IPS-15b (cell line): ENCODE results near the gene ZNHIT1.
"Not testable (repeated sequence)": the region's sequence is repeated elsewhere in the genome, so short reads cannot be mapped to it uniquely, and the experiment has no call there.

Source experiments
- H3K27me3 ChIP-seq: one replicate; pipeline ENCODE4 v1.6.1; 2013; ENCODE audit warnings: low read length; ENCODE audit not compliant: control insufficient read depth, insufficient read depth
- H3K36me3 ChIP-seq: one replicate; pipeline ENCODE4 v1.6.1; 2013; ENCODE audit warnings: low read length; ENCODE audit not compliant: control insufficient read depth, insufficient read depth
- H3K4me1 ChIP-seq: one replicate; pipeline ENCODE4 v1.6.1; 2013; ENCODE audit warnings: mild to moderate bottlenecking, low read length; ENCODE audit not compliant: control insufficient read depth, insufficient read depth
- H3K4me3 ChIP-seq: one replicate; pipeline ENCODE4 v1.5.1; 2013; ENCODE audit warnings: low read depth, low read length
- H3K9ac ChIP-seq: one replicate; pipeline ENCODE4 v1.6.1; 2013; ENCODE audit warnings: low read depth, mild to moderate bottlenecking, low read length
- H3K9me3 ChIP-seq: one replicate; pipeline ENCODE4 v1.6.1; 2013; ENCODE audit warnings: mild to moderate bottlenecking, low read length; ENCODE audit not compliant: control insufficient read depth, insufficient read depth

ZNHIT1 gene

DNA sequence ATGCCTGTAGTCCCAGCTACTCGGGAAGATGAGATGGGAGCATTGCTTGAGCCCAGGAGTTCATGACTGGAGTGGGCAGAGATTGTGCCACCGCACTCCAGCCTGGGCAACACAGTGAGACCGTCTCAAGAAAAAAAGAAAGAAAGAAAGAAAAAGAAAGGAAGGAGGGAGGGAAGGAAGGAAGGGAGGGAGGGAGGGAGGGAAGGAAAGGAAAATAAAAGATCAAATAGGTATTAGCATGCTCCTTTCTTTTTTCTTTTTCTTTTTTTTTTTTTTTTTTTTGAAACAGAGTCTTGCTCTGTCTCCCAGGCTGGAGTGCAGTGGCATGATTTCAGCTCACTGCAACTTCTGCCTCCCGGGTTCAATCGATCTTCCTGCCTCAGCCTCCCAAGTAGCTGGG lies 35.2 kb downstream of the ZNHIT1 start:
- not testable (repeated sequence) for H3K27me3 ChIP-seq, H3K4me1 ChIP-seq, H3K4me3 ChIP-seq, H3K9ac ChIP-seq, H3K36me3 ChIP-seq, H3K9me3 ChIP-seq

DNA sequence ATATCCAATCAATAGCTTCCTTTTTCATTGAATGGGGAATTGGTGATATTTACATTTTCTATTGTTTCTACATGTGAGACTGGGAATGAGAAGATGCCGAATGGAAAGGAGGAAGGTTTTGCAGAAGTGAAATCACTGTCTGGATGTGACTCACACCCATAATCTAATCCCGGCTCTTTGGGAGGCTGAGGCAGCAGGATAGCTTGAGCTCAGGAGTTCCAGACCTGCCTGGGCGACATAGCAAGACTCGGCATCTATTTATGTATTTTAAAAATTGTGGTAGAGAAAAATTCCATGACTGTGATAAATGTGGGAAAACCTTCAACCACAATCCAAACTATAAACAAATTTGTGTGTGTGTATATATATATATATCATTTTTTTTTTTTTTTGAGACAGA lies 37.8 kb downstream of the ZNHIT1 start:
- Histone ChIP-seq H3K4me1 (peaks cover 2% of the 10 kb centered on the region), H3K9me3 (no peaks in the 10 kb centered on the region), H3K9ac (no peak overlapping the region), H3K36me3 (no peaks in the 10 kb centered on the region), H3K27me3 (no peaks in the 10 kb centered on the region), H3K4me3 (no peak overlapping the region)

DNA sequence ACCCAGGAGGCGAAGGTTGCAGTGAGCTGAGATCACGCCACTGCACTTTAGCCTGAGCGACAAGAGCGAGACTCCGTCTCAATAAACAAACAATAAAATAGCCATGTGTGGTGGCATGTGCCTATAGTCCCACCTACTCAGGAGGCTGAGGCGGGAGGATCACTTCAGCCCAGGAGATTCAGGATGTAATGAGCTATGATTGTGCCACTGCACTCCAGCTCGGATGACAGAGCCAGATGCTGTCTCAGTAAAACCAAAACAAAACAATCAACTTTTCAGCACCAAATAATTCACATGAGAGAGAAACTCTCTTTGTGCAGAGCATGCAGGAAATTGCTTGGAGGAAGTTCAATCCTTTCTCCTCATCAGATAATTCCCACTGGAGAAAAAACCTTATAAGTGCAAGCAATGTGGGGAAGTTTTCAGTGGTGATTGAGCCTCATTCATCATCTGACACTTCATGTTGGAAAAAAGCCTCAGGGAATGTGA lies 40.3 kb downstream of the ZNHIT1 start:
- Histone ChIP-seq H3K27me3 (no peaks in the 10 kb centered on the region), H3K9me3 (no peaks in the 10 kb centered on the region), H3K4me1 (no peaks in the 10 kb centered on the region), H3K9ac (no peak overlapping the region), H3K36me3 (no peaks in the 10 kb centered on the region), H3K4me3 (no peak overlapping the region)

DNA sequence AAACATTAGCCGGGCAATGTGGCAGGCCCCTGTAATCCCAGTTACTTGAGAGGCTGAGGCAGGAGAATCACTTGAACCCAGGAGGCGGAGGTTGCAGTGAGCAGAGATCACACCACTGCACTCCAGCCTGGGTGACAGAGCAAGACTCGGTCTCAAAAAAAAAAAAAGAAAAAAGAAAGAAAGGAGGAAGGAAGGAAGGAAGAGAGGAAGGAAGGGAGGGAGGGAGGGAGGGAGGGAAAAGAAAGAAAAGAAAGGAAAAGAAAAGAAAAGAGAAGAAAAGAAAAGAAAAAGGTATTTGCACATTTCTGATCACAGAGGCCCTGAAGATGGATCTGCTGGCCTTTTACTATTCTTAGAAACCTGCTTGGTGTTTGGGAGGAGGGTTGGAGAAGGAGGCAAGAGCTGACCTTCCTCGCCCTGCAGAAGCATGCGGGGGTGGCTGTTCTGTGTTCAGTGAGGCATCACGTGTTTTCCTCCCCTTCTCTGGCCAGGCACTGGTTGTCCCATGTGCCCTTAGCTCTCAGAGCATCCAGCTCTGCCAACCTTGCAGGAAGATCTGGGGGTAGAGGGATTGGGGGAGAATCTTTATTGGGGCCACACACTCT lies 46.2 kb downstream of the ZNHIT1 start:
- not testable (repeated sequence) for H3K4me1 ChIP-seq, H3K4me3 ChIP-seq, H3K27me3 ChIP-seq, H3K9me3 ChIP-seq, H3K9ac ChIP-seq, H3K36me3 ChIP-seq

DNA sequence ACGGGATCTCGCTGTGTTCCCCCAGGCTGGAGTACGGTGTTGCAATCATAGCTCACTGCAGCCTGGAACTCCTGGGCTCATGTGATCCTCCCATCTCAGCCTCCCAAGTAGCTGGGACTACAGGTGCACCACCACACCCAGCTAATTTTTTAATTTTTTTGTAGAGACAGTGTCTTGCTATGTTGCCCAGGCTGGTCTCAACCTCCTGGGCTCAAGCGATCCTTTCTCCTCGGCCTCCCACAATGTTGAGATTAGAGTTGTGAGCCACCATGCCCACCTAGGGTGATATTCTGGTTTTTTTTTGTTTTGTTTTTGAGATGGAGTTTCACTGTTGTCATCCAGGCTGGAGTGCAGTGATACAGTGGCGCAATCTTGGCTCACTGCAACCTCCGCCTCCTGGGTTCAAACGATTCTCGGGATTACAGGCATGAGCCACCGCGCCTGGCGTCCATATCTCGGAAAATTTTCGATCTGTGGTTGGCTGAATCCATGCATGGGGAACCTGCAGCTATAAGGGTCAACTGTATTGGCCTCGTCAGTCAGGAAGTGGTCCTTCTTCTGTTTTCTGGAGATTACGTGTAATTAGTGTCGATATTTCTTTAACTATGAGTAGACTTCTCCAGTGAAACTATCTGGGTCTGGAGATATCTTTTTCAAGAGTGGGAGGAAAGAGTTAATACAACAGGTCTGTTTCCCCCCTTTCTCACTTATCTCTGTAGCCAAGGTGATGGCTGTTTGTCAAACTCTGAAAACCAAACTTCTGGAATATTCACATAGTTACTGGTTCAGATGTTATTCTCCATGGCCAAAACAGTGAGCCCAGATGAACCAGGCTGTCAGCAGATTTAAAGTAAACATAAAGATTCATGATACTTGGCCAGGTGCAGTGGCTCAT lies 47.9 kb downstream of the ZNHIT1 start:
- no peaks in the 10 kb centered on the region for H3K4me1 ChIP-seq
- H3K27me3 ChIP-seq, result no peaks in the 10 kb centered on the region
- no peak overlapping the region for H3K9ac ChIP-seq
- H3K9me3 ChIP-seq, result no peaks in the 10 kb centered on the region
- H3K4me3 ChIP-seq, result no peak overlapping the region
- H3K36me3 ChIP-seq, result no peaks in the 10 kb centered on the region

DNA sequence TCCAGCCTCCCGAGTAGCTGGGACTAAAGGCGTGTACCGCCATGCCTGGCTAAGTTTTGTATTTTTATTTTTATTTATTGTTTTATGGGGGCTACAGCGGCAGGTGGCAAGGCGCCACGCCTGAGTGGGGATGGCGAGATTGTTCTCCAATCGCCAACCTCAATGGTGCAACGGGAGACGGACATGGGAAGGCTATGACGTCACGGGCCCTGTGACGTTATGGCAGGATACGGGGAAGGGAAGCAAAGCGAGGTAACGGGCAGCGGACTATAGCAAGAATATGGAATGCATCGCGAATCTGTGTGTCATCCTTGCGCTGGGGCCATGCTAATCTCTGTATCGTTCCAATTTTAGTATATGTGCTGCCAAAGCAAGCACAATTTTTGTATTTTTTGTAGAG lies 51.7 kb downstream of the ZNHIT1 start:
- Histone ChIP-seq H3K27me3 (no peaks in the 10 kb centered on the region), H3K9me3 (no peaks in the 10 kb centered on the region), H3K4me3 (no peak overlapping the region), H3K4me1 (peaks cover 3% of the 10 kb centered on the region), H3K9ac (no peak overlapping the region), H3K36me3 (no peaks in the 10 kb centered on the region)

DNA sequence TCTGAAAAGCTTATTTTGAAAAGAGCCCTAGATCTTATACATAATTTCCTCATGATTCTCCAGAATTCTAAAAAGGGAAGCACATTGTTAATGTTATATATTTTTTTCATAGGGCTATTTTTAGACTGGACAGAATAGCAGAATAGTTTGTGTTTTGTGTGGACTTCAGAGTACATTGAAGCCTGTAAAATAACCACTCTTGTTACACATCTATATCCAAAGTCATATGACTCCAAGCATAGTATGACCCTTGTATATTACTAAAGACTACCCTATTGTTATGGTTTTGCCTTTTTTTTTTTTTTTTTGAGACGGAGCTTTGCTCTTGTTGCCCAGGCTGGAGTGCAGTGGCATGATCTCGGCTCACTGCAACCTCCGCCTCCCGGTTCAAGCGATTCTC lies 53.1 kb downstream of the ZNHIT1 start:
- Histone ChIP-seq H3K4me1 (peaks cover 3% of the 10 kb centered on the region), H3K9me3 (no peaks in the 10 kb centered on the region), H3K27me3 (no peaks in the 10 kb centered on the region), H3K36me3 (no peaks in the 10 kb centered on the region), H3K4me3 (no peak overlapping the region), H3K9ac (no peak overlapping the region)

DNA sequence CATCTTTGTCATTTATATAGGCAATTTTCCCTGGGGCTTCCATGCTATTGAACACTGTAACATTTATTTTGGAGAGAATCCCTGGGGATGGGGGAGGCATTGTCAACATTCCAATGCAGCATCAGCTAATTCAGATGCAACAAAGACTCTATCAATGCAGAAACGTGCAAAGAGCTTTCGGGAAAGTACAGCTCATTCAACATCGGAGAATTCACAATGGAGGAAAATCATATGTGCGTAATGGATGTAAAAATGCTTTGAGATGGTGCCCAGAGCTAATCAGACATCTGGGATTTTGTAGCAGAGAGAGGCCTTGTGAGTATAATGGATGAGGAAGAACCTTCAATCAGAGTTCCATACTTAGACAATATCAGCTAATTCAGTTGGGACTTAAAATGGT lies 55.2 kb downstream of the ZNHIT1 start:
- Histone ChIP-seq H3K9ac (no peak overlapping the region), H3K9me3 (no peaks in the 10 kb centered on the region), H3K4me1 (peaks cover 3% of the 10 kb centered on the region), H3K36me3 (no peaks in the 10 kb centered on the region), H3K27me3 (no peaks in the 10 kb centered on the region), H3K4me3 (no peak overlapping the region)
